Epithelial cell of umbilical artery (primary cell): ENCODE measurements around the gene FEM1A. TPM values are rescaled to one million over a fixed set of nuclear protein-coding genes. Genes with fewer than 3 reads are reported as not detected.

ENCODE experiments used
- total RNA-seq: library from RNA; depleted of rRNA; stranded (reverse); fragments of >200 nt; gene quantifications from 2 replicates; pipeline ENCODE4 v1.2.3, GENCODE V29; 2014

FEM1A gene, protein sequence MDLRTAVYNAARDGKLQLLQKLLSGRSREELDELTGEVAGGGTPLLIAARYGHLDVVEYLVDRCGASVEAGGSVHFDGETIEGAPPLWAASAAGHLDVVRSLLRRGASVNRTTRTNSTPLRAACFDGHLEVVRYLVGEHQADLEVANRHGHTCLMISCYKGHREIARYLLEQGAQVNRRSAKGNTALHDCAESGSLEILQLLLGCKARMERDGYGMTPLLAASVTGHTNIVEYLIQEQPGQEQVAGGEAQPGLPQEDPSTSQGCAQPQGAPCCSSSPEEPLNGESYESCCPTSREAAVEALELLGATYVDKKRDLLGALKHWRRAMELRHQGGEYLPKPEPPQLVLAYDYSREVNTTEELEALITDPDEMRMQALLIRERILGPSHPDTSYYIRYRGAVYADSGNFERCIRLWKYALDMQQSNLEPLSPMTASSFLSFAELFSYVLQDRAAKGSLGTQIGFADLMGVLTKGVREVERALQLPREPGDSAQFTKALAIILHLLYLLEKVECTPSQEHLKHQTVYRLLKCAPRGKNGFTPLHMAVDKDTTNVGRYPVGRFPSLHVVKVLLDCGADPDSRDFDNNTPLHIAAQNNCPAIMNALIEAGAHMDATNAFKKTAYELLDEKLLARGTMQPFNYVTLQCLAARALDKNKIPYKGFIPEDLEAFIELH
- 18.1 and 18.2 TPM in 2 replicates for total RNA-seq

DNA sequence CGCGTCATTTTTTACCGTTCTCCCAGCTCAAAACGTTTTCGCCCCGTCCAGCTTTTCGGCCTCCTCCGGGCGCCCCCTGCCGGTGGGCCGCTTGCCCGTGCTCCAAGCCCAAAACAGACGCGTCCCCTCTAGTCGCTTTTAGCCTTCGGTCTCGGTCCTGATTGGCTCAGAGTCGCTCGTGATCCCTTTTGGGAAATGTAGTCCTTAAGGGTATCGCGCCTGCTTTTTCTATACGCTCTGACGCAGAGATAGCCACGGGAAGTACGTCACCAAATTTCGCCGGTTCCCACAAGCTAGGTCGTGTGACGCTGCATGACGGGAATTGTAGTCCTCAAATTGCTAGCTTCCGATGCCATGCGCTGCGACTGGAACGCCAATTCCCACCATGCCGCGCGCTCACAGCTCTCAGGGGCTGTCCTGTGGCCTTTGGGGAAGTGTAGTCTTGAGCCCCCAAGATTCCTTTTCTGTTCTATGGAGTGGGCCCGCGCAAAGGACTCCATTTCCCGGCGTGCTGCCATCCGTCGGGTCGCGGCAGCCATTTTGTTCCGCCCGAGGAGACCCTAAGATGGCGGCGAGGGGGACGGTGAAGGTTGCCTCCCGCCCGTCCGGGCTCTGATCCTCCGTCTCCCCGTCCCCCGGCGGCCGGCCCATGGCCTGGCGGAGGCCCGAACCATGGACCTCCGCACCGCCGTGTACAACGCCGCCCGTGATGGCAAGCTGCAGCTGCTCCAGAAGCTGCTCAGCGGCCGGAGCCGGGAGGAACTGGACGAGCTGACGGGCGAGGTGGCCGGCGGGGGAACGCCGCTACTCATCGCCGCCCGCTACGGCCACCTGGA is at the start of gene FEM1A:
Gene FEM1A, plus strand, starts transcription at position 552 of the 836 bp plus-strand sequence. Its CDS starts 121 bp downstream, at position 673.

DNA sequence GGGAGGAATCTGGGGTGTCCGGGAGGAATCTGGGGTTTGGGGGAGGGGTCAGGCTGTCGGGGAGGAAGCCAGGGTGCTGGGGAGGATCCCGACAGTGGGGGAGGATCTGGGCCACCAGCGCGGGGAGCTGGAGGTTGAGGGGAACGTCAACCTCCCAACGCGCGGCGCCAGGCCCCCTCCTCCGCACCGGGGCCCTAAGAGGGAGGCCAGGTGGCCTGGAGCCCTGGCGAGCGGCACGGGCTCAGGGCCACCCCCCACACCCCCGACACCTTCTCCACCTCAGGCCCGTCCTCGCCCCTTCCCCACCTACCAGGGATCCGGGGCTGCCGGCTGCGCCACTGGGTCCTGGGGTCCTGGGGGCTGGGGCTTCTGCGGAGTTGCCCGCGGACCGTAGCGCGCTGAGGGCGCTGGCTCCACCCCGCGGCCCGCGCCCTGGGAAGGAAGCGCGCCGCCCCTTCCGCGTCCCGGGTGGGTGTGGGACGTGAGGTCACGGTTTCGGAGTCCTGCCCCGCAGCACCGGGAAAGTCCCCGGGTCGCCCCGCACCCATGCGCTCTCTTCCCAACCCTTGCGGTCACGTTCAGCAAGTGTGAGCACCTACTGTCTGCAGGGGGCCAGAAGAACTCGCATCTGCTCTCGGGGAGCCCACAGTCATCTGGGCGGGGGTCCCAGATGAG is 39.9 kb downstream of the FEM1A start, which contains the start of gene TICAM1:
Gene TICAM1, minus strand, starts transcription at position 409 of the 675 bp plus-strand sequence. CDS start 13,335 bp downstream, outside the sequence.

Other genes starting within 250 kb of the FEM1A start
- 70.5 and 71.8 TPM in 2 replicates for gene SEMA6B, start 232.1 kb upstream of the FEM1A start, total RNA-seq
- gene TNFAIP8L1, start 152.2 kb upstream of the FEM1A start, total RNA-seq: 17.2 and 26.9 TPM in 2 replicates
- 196 and 312 TPM in 2 replicates for gene MYDGF, start 121.4 kb upstream of the FEM1A start, total RNA-seq
- gene DPP9, start 67.9 kb upstream of the FEM1A start, total RNA-seq: 26.0 and 29.8 TPM in 2 replicates
- 3.0 and 3.9 TPM in 2 replicates for gene TICAM1, start 40.0 kb downstream of the FEM1A start, total RNA-seq
- 86.6 and 192 TPM in 2 replicates for gene PLIN3, start 75.9 kb downstream of the FEM1A start, total RNA-seq
- not detected in 2 replicates for gene ARRDC5, start 111.2 kb downstream of the FEM1A start, total RNA-seq
- 42.6 and 71.7 TPM in 2 replicates for gene UHRF1, start 117.8 kb downstream of the FEM1A start, total RNA-seq
- 7.6 and 10.1 TPM in 2 replicates for gene KDM4B, start 177.4 kb downstream of the FEM1A start, total RNA-seq